H9 (cell line): ENCODE results near the gene PRR7. TPM values are rescaled to one million over a fixed set of nuclear protein-coding genes. Genes with fewer than 3 reads are reported as not detected.

ENCODE experiments used
- DNase-seq: peaks from one replicate; pipeline ENCODE4 v3.0.0-alpha.2; 2017
- H2AFZ ChIP-seq: one replicate; pipeline ENCODE4 v1.6.1; 2013; ENCODE audit warnings: mild to moderate bottlenecking, low read length, control low read depth, moderate library complexity
- H2AK5ac ChIP-seq: 2 replicates; pipeline ENCODE4 v1.6.1; 2013; ENCODE audit warnings: low read length, control low read depth, mixed read lengths; ENCODE audit not compliant: insufficient read length
- H2BK120ac ChIP-seq: one replicate; pipeline ENCODE4 v1.6.1; 2013; ENCODE audit warnings: low read depth, mild to moderate bottlenecking, low read length, control low read depth, inconsistent platforms; ENCODE audit not compliant: poor library complexity, severe bottlenecking
- H2BK12ac ChIP-seq: 2 replicates; pipeline ENCODE4 v1.6.1; 2013; ENCODE audit warnings: low read length, control low read depth, mixed read lengths, low read depth; ENCODE audit not compliant: insufficient read length
- H2BK15ac ChIP-seq: 2 replicates; pipeline ENCODE4 v1.6.1; 2013; ENCODE audit warnings: low read depth, low read length, control low read depth
- H2BK20ac ChIP-seq: one replicate; pipeline ENCODE4 v1.6.1; 2013; ENCODE audit warnings: low read depth, mild to moderate bottlenecking, low read length, control low read depth, inconsistent platforms; ENCODE audit not compliant: poor library complexity, severe bottlenecking
- H2BK5ac ChIP-seq: 2 replicates; pipeline ENCODE4 v1.6.1; 2013; ENCODE audit warnings: low read length, control low read depth, mixed read lengths; ENCODE audit not compliant: insufficient read length
- H3K14ac ChIP-seq: 2 replicates; pipeline ENCODE4 v1.6.1; 2013; ENCODE audit warnings: low read length, control low read depth; ENCODE audit not compliant: insufficient read depth
- H3K18ac ChIP-seq: 2 replicates; pipeline ENCODE4 v1.6.1; 2013; ENCODE audit warnings: low read depth, mild to moderate bottlenecking, mixed read lengths, low read length, control low read depth; ENCODE audit not compliant: insufficient read length
- H3K23ac ChIP-seq: 2 replicates; pipeline ENCODE4 v1.6.1; 2013; ENCODE audit warnings: low read length, control low read depth, mixed read lengths, low read depth; ENCODE audit not compliant: insufficient read length
- H3K23me2 ChIP-seq: 2 replicates; pipeline ENCODE4 v1.6.1; 2013; ENCODE audit warnings: low read depth, mild to moderate bottlenecking, mixed read lengths, low read length, control low read depth; ENCODE audit not compliant: insufficient read length, poor library complexity, severe bottlenecking
- H3K27ac ChIP-seq: 2 replicates; pipeline ENCODE4 v1.5.1; 2013; ENCODE audit warnings: low read length, control low read depth, mixed read lengths, low read depth; ENCODE audit not compliant: insufficient read length
- H3K27me3 ChIP-seq: 2 replicates; pipeline ENCODE4 v1.6.1; 2013; ENCODE audit warnings: low read length, control low read depth, inconsistent platforms; ENCODE audit not compliant: insufficient read depth
- H3K4ac ChIP-seq: 2 replicates; pipeline ENCODE4 v1.6.1; 2013; ENCODE audit warnings: low read depth, mild to moderate bottlenecking, control low read depth, inconsistent platforms, low read length, moderate library complexity
- H3K4me1 ChIP-seq: 2 replicates; pipeline ENCODE4 v1.6.1; 2013; ENCODE audit warnings: low read length, control low read depth, inconsistent platforms; ENCODE audit not compliant: insufficient read depth
- H3K4me2 ChIP-seq: 2 replicates; pipeline ENCODE4 v1.6.1; 2013; ENCODE audit warnings: low read length, control low read depth, mixed read lengths; ENCODE audit not compliant: insufficient read length, insufficient read depth
- H3K56ac ChIP-seq: 2 replicates; pipeline ENCODE4 v1.6.1; 2013; ENCODE audit warnings: low read depth, mild to moderate bottlenecking, mixed read lengths, low read length, control low read depth; ENCODE audit not compliant: insufficient read length
- H3K79me1 ChIP-seq: 2 replicates; pipeline ENCODE4 v1.6.1; 2013; ENCODE audit warnings: low read depth, mild to moderate bottlenecking, moderate library complexity, low read length, control low read depth, inconsistent platforms; ENCODE audit not compliant: insufficient read depth, poor library complexity, severe bottlenecking
- H3K79me2 ChIP-seq: 2 replicates; pipeline ENCODE4 v1.6.1; 2013; ENCODE audit warnings: low read length, control low read depth, inconsistent platforms; ENCODE audit not compliant: insufficient read depth
- H3K9ac ChIP-seq: 2 replicates; pipeline ENCODE4 v1.6.1; 2013; ENCODE audit warnings: low read length, control low read depth, mixed read lengths; ENCODE audit not compliant: insufficient read length; ENCODE audit errors: extremely low read depth
- H3K9me3 ChIP-seq: one replicate; pipeline ENCODE4 v1.6.1; 2013; ENCODE audit warnings: low read depth, low read length, inconsistent platforms; ENCODE audit not compliant: control insufficient read depth
- H3T11ph ChIP-seq: one replicate; pipeline ENCODE4 v1.6.1; 2013; ENCODE audit warnings: mild to moderate bottlenecking, low read length, control low read depth, inconsistent platforms
- H4K20me1 ChIP-seq: one replicate; pipeline ENCODE4 v1.6.1; 2013; ENCODE audit not compliant: control insufficient read depth, insufficient read length, insufficient read depth
- H4K5ac ChIP-seq: 2 replicates; pipeline ENCODE4 v1.6.1; 2013; ENCODE audit warnings: low read depth, mild to moderate bottlenecking, mixed read lengths, low read length, control low read depth; ENCODE audit not compliant: insufficient read length
- H4K8ac ChIP-seq: replicated peaks from 2 replicates; pipeline ENCODE4 v1.6.1; 2013; ENCODE audit warnings: low read length, control low read depth, mixed read lengths, low read depth; ENCODE audit not compliant: insufficient read length
- H4K91ac ChIP-seq: 2 replicates; pipeline ENCODE4 v1.6.1; 2013; ENCODE audit warnings: low read depth, mild to moderate bottlenecking, moderate library complexity, mixed read lengths, low read length, control low read depth; ENCODE audit not compliant: insufficient read length
- H3K27ac Mint-ChIP-seq, 3 experiments: 2 replicates in 2 of 3; 3 replicates in 1 of 3; pipeline ENCODE4 v1.8.0; 2020 to 2021; ENCODE audit warnings: mixed read lengths in 3 of 3, mild to moderate bottlenecking in 1 of 3, moderate library complexity in 1 of 3
- H3K27me3 Mint-ChIP-seq: 2 replicates; pipeline ENCODE4 v1.8.0; 2021; ENCODE audit warnings: low read depth, mild to moderate bottlenecking, moderate library complexity, mixed read lengths
- H3K36me3 Mint-ChIP-seq, 3 experiments: 2 replicates in 2 of 3; 3 replicates in 1 of 3; pipeline ENCODE4 v1.8.0; 2020 to 2021; ENCODE audit warnings: low read depth in 3 of 3, mixed read lengths in 3 of 3; ENCODE audit not compliant: insufficient read depth in 1 of 3
- H3K4me1 Mint-ChIP-seq, 2 experiments: 2 replicates each; pipeline ENCODE4 v1.8.0; 2020; ENCODE audit warnings: mixed read lengths in 2 of 2
- H3K4me3 Mint-ChIP-seq, 2 experiments: 2 replicates in 1 of 2; 3 replicates in 1 of 2; pipeline ENCODE4 v1.8.0; 2020 to 2021; ENCODE audit warnings: mild to moderate bottlenecking in 2 of 2, mixed read lengths in 2 of 2, moderate library complexity in 1 of 2
- H3K9me3 Mint-ChIP-seq, 2 experiments: 2 replicates in 1 of 2; 3 replicates in 1 of 2; pipeline ENCODE4 v1.8.0; 2020; ENCODE audit warnings: mild to moderate bottlenecking in 2 of 2, mixed read lengths in 2 of 2, moderate library complexity in 1 of 2
- CTCF ChIP-seq: fragments of 200-600 bp; sonication (generic); conservative IDR thresholded peaks from 3 replicates; pipeline ENCODE4 v1.8.0; 2021; ENCODE audit warnings: antibody characterized with exemption, mild to moderate bottlenecking
- WGBS: extraction: QIAGEN DNeasy Blood & Tissue Kit; methylation state at CpG from one replicate; pipeline ENCODE4 v1.1.7; 2013; ENCODE audit warnings: missing lambda C conversion rate, low lambda C conversion rate, mixed read lengths; ENCODE audit not compliant: insufficient read length; ENCODE audit errors: extremely low coverage; 5-methylcytosine and 5-hydroxymethylcytosine counted together
- total RNA-seq: library from RNA; stranded (reverse); gene quantifications from 2 replicates; pipeline ENCODE4 v1.2.1, GENCODE V29; 2021

PRR7 gene
- total RNA-seq, 1 experiment from 2014 or later: 9.6 TPM

DNA sequence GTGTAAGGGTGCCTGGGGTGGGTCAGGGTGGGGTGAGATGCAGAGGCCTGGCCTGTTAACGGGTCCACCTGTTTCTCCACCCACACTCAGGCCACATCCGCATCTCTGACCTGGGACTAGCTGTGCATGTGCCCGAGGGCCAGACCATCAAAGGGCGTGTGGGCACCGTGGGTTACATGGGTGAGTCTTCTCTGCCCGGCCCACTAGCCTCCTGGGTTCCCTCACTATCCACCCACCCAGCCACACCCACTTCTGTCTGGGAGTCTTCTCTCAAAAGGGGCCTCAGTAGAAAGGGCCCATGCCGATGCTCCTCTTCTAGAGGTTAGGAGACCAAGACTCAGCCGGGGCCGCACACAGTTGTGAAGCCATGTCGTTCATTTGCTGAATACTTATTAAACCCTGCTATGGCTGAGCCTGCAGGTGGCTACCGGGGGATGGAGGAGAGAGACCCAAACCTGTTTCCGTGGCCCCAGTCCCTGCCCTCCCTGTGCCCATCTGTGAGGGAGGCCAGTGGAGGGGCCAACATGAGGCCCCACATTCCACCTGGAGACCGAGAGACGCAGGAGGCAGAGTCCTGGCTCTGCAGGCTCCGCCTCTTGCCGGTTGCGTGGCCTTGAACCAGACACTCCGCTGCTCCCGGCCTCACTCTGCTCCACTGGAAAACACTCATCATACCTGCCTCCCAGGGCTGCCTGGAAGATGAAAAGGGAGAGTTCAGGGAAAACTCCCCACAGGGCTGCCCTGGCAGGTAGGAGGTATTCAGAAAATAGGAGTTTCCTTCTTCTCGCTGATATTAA lies 11.5 kb upstream of the PRR7 start:
- Histone ChIP-seq H3T11ph (no peak overlapping the region), H3K79me2 (no peaks in the 10 kb centered on the region), H3K18ac (no peak overlapping the region), H4K91ac (no peak overlapping the region), H4K5ac (no peak overlapping the region), H4K8ac (no peak overlapping the region), H3K4ac (no peak overlapping the region), H2AFZ (no peak overlapping the region), H2BK12ac (no peak overlapping the region), H3K4me2 (no peak overlapping the region), H3K9me3 (no peaks in the 10 kb centered on the region), H2BK20ac (no peak overlapping the region), H3K23ac (no peak overlapping the region), H3K23me2 (no peaks in the 10 kb centered on the region), H2AK5ac (no peak overlapping the region), H4K20me1 (peaks cover 2% of the 10 kb centered on the region), H2BK120ac (no peak overlapping the region), H3K27me3 (no peaks in the 10 kb centered on the region), H3K14ac (no peak overlapping the region), H3K9ac (no peak overlapping the region), H3K79me1 (no peaks in the 10 kb centered on the region), H2BK5ac (no peak overlapping the region), H2BK15ac (no peak overlapping the region), H3K4me1 (no peaks in the 10 kb centered on the region), H3K27ac (no peak overlapping the region), H3K56ac (no peak overlapping the region)
- no peak overlapping the region for H3K4me3 Mint-ChIP-seq
- no peak for TF ChIP-seq CTCF
- H3K27ac Mint-ChIP-seq: no peak overlapping the region
- WGBS: no CpG with 5 or more reads among the region's 20 CpGs
- no peak for DNase-seq
- peaks cover 0 to 3% of the 10 kb centered on the region in 2 experiments; a peak in 1 of 5 replicates for H3K9me3 Mint-ChIP-seq
- H3K4me1 Mint-ChIP-seq: peaks cover 7 to 17% of the 10 kb centered on the region in 2 experiments
- peaks cover 1% of the 10 kb centered on the region; the same call in 1 of the 2 replicates for H3K27me3 Mint-ChIP-seq
- peaks cover 24 to 78% (median 71%) of the 10 kb centered on the region in 3 experiments for H3K36me3 Mint-ChIP-seq
